Measurements from ENCODE around the gene EYA3.

The EYA3 gene

GRCh38 chr1:28062806-28063205 lies 25.6 kb downstream of the EYA3 start:
- Histone ChIP-seq H3K4me1 (ENCODE audit: control extremely low read depth in 1 of 4, control insufficient read depth in 4 of 4, insufficient read depth in 4 of 4, low read length in 3 of 4) (peaks cover 0 to 23% (median 10%) of the 10 kb centered on the region in 4 experiments), H3K27ac (ENCODE audit: insufficient read depth in 1 of 2, low read depth in 1 of 2, low read length in 2 of 2, poor library complexity in 1 of 2, severe bottlenecking in 2 of 2) (no peak overlapping the region), H3K27me3 (replicated peaks in 2 of 5; ENCODE audit: control insufficient read depth in 4 of 5, insufficient read depth in 5 of 5, low read length in 4 of 5) (no peaks in the 10 kb centered on the region), H3K9me3 (ENCODE audit: control extremely low read depth in 1 of 5, control insufficient read depth in 4 of 5, insufficient read depth in 2 of 5, low read depth in 1 of 5, low read length in 4 of 5) (no peaks in the 10 kb centered on the region), H3K4me3 (ENCODE audit: control insufficient read depth in 1 of 7, extremely low read depth in 1 of 7, insufficient read depth in 4 of 7, low read depth in 2 of 7, low read length in 6 of 7) (no peak overlapping the region), H3K36me3 (ENCODE audit: control insufficient read depth in 4 of 4, insufficient read depth in 4 of 4, low read length in 3 of 4) (peaks cover 0 to 2% (median 0%) of the 10 kb centered on the region in 4 experiments)
- WGBS (ENCODE audit: insufficient coverage): 95% methylated on average over 4 of the region's 7 CpGs
- POLR2A ChIA-PET: no interaction called here
- CTCF ChIA-PET: no interaction called here
- DNase-seq: peak in 2 of 3 donors; percentile 19 to 21

- H3K9me3 ChIP-seq (ENCODE audit: control extremely low read depth in 1 of 5, control insufficient read depth in 4 of 5, insufficient read depth in 2 of 5, low read depth in 1 of 5, low read length in 4 of 5): no peaks in the 10 kb centered on the region
- peak overlapping the region in 1 of 7 experiments; percentile 39 for H3K4me3 ChIP-seq (ENCODE audit: control insufficient read depth in 1 of 7, extremely low read depth in 1 of 7, insufficient read depth in 4 of 7, low read depth in 2 of 7, low read length in 6 of 7)
- peaks cover 7 to 38% (median 21%) of the 10 kb centered on the region in 4 experiments for H3K4me1 ChIP-seq (ENCODE audit: control extremely low read depth in 1 of 4, control insufficient read depth in 4 of 4, insufficient read depth in 4 of 4, low read length in 3 of 4)
- H3K27me3 ChIP-seq (replicated peaks in 2 of 5; ENCODE audit: control insufficient read depth in 4 of 5, insufficient read depth in 5 of 5, low read length in 4 of 5): no peaks in the 10 kb centered on the region
- 93% methylated on average over 5 of the region's 8 CpGs for WGBS (ENCODE audit: insufficient coverage)
- H3K36me3 ChIP-seq (ENCODE audit: control insufficient read depth in 4 of 4, insufficient read depth in 4 of 4, low read length in 3 of 4): no peaks in the 10 kb centered on the region
- POLR2A ChIA-PET: interaction anchor here (0.6 to 0.7 kb wide), 2 partner anchors 19 to 27 kb away, joined by 3 read pairs; no protein-coding TSS in a partner anchor
- no peak for DNase-seq
- H3K27ac ChIP-seq (ENCODE audit: insufficient read depth in 1 of 2, low read depth in 1 of 2, low read length in 2 of 2, poor library complexity in 1 of 2, severe bottlenecking in 2 of 2): peak overlapping the region in 1 of 2 experiments; percentile 25
- CTCF ChIA-PET: interaction anchor here (0.8 to 1.2 kb wide), 2 partner anchors 19 to 150 kb away, joined by 3 to 4 read pairs; no protein-coding TSS in a partner anchor
Measured at GRCh38 chr1:28058971-28059878, 29.2 kb downstream of the EYA3 start.

- ChIA-PET CTCF (interaction anchor here (0.8 kb wide), 1 partner anchor 151 kb away, joined by 4 read pairs; no protein-coding TSS in a partner anchor), POLR2A (no interaction called here)
- no peaks in the 10 kb centered on the region for H3K27me3 ChIP-seq (replicated peaks in 2 of 5; ENCODE audit: control insufficient read depth in 4 of 5, insufficient read depth in 5 of 5, low read length in 4 of 5)
- H3K4me1 ChIP-seq (ENCODE audit: control extremely low read depth in 1 of 4, control insufficient read depth in 4 of 4, insufficient read depth in 4 of 4, low read length in 3 of 4): peaks cover 7 to 38% (median 21%) of the 10 kb centered on the region in 4 experiments
- 92% methylated on average over 2 of the region's 4 CpGs for WGBS (ENCODE audit: insufficient coverage)
- DNase-seq: no peak
- H3K36me3 ChIP-seq (ENCODE audit: control insufficient read depth in 4 of 4, insufficient read depth in 4 of 4, low read length in 3 of 4): peaks cover 0 to 2% (median 1%) of the 10 kb centered on the region in 4 experiments
- no peaks in the 10 kb centered on the region for H3K9me3 ChIP-seq (ENCODE audit: control extremely low read depth in 1 of 5, control insufficient read depth in 4 of 5, insufficient read depth in 2 of 5, low read depth in 1 of 5, low read length in 4 of 5)
- no peak overlapping the region for H3K27ac ChIP-seq (ENCODE audit: insufficient read depth in 1 of 2, low read depth in 1 of 2, low read length in 2 of 2, poor library complexity in 1 of 2, severe bottlenecking in 2 of 2)
- no peak overlapping the region for H3K4me3 ChIP-seq (ENCODE audit: control insufficient read depth in 1 of 7, extremely low read depth in 1 of 7, insufficient read depth in 4 of 7, low read depth in 2 of 7, low read length in 6 of 7)
Measured at GRCh38 chr1:28058168-28058567, 30.2 kb downstream of the EYA3 start.

- POLR2A ChIA-PET: no interaction called here
- WGBS (ENCODE audit: insufficient coverage): 3% methylated on average over 3 of the region's 4 CpGs
- CTCF ChIA-PET: interaction anchor here (1.0 to 1.2 kb wide), 3 partner anchors 19 to 153 kb away, joined by 3 read pairs; no protein-coding TSS in a partner anchor
Measured at GRCh38 chr1:28056129-28056925, 32.1 kb downstream of the EYA3 start.

GRCh38 chr1:28050776-28051175 lies 37.6 kb downstream of the EYA3 start:
- Histone ChIP-seq H3K4me1 (ENCODE audit: control extremely low read depth in 1 of 4, control insufficient read depth in 4 of 4, insufficient read depth in 4 of 4, low read length in 3 of 4) (peaks cover 0 to 6% (median 1%) of the 10 kb centered on the region in 4 experiments), H3K27me3 (replicated peaks in 2 of 5; ENCODE audit: control insufficient read depth in 4 of 5, insufficient read depth in 5 of 5, low read length in 4 of 5) (no peaks in the 10 kb centered on the region), H3K36me3 (ENCODE audit: control insufficient read depth in 4 of 4, insufficient read depth in 4 of 4, low read length in 3 of 4) (peaks cover 2 to 23% (median 10%) of the 10 kb centered on the region in 4 experiments), H3K27ac (ENCODE audit: insufficient read depth in 1 of 2, low read depth in 1 of 2, low read length in 2 of 2, poor library complexity in 1 of 2, severe bottlenecking in 2 of 2) (no peak overlapping the region), H3K4me3 (ENCODE audit: control insufficient read depth in 1 of 7, extremely low read depth in 1 of 7, insufficient read depth in 4 of 7, low read depth in 2 of 7, low read length in 6 of 7) (no peak overlapping the region), H3K9me3 (ENCODE audit: control extremely low read depth in 1 of 5, control insufficient read depth in 4 of 5, insufficient read depth in 2 of 5, low read depth in 1 of 5, low read length in 4 of 5) (no peaks in the 10 kb centered on the region)
- ChIA-PET POLR2A (no interaction called here), CTCF (interaction anchor here (2.4 kb wide), 1 partner anchor 37 kb away, joined by 7 read pairs; the partner anchor contains the start of gene EYA3)
- 100% methylated on average over 1 of the region's 1 CpG for WGBS (ENCODE audit: insufficient coverage)
- no peak for DNase-seq

More at GRCh38 chr1:28056129-28056925, 32.1 kb downstream of the EYA3 start:
- peak; percentile 60 to 90 (median 84) for DNase-seq
- H3K4me3 ChIP-seq (ENCODE audit: control insufficient read depth in 1 of 7, extremely low read depth in 1 of 7, insufficient read depth in 4 of 7, low read depth in 2 of 7, low read length in 6 of 7): peak overlapping the region in 1 of 7 experiments; percentile 25
- H3K27ac ChIP-seq (ENCODE audit: insufficient read depth in 1 of 2, low read depth in 1 of 2, low read length in 2 of 2, poor library complexity in 1 of 2, severe bottlenecking in 2 of 2): peak overlapping the region; percentile 1 to 66
- peaks cover 0 to 4% (median 2%) of the 10 kb centered on the region in 4 experiments for H3K36me3 ChIP-seq (ENCODE audit: control insufficient read depth in 4 of 4, insufficient read depth in 4 of 4, low read length in 3 of 4)
- H3K9me3 ChIP-seq (ENCODE audit: control extremely low read depth in 1 of 5, control insufficient read depth in 4 of 5, insufficient read depth in 2 of 5, low read depth in 1 of 5, low read length in 4 of 5): no peaks in the 10 kb centered on the region
- peaks cover 7 to 38% (median 21%) of the 10 kb centered on the region in 4 experiments for H3K4me1 ChIP-seq (ENCODE audit: control extremely low read depth in 1 of 4, control insufficient read depth in 4 of 4, insufficient read depth in 4 of 4, low read length in 3 of 4)
- H3K27me3 ChIP-seq (replicated peaks in 2 of 5; ENCODE audit: control insufficient read depth in 4 of 5, insufficient read depth in 5 of 5, low read length in 4 of 5): no peaks in the 10 kb centered on the region

GRCh38 chr1:28046716-28047115 lies 41.7 kb downstream of the EYA3 start:
- no peaks in the 10 kb centered on the region for H3K27me3 ChIP-seq (replicated peaks in 2 of 5; ENCODE audit: control insufficient read depth in 4 of 5, insufficient read depth in 5 of 5, low read length in 4 of 5)
- H3K4me3 ChIP-seq (ENCODE audit: control insufficient read depth in 1 of 7, extremely low read depth in 1 of 7, insufficient read depth in 4 of 7, low read depth in 2 of 7, low read length in 6 of 7): no peak overlapping the region
- H3K9me3 ChIP-seq (ENCODE audit: control extremely low read depth in 1 of 5, control insufficient read depth in 4 of 5, insufficient read depth in 2 of 5, low read depth in 1 of 5, low read length in 4 of 5): no peaks in the 10 kb centered on the region
- no peak overlapping the region for H3K27ac ChIP-seq (ENCODE audit: insufficient read depth in 1 of 2, low read depth in 1 of 2, low read length in 2 of 2, poor library complexity in 1 of 2, severe bottlenecking in 2 of 2)
- ChIA-PET POLR2A (no interaction called here), CTCF (interaction anchor here (1.3 kb wide), 1 partner anchor 14 kb away, joined by 5 read pairs; no protein-coding TSS in a partner anchor)
- DNase-seq: peak in 2 of 3 donors; percentile 16 to 19
- WGBS (ENCODE audit: insufficient coverage): 100% methylated on average over 3 of the region's 4 CpGs
- H3K4me1 ChIP-seq (ENCODE audit: control extremely low read depth in 1 of 4, control insufficient read depth in 4 of 4, insufficient read depth in 4 of 4, low read length in 3 of 4): peaks cover 0 to 3% (median 0%) of the 10 kb centered on the region in 4 experiments
- peaks cover 10 to 22% (median 16%) of the 10 kb centered on the region in 4 experiments for H3K36me3 ChIP-seq (ENCODE audit: control insufficient read depth in 4 of 4, insufficient read depth in 4 of 4, low read length in 3 of 4)
